A549 (cell line): ENCODE results near the gene PPCDC. TPM values are rescaled to one million over a fixed set of nuclear protein-coding genes. Genes with fewer than 3 reads are reported as not detected.

Source experiments
- ATAC-seq, 2 experiments: fragments of 200-7000 bp in 1 of 2; fragments of >200 bp in 1 of 2; cut with Nextera tagmentation in 1 of 2; cut with Tn5 transposase in 1 of 2; 3 replicates each; pipeline versions ENCODE4 v1.8.0 to v1.9.1; 2018 to 2020; ENCODE audit warnings: mild to moderate bottlenecking in 1 of 2, moderate library complexity in 1 of 2
- CTCF ChIA-PET: fragments of 300-600 bp; sonication (Branson Sonifier 250); formaldehyde crosslinking; extraction: SDS; loops from one replicate; lab custom pipeline; 2021; ENCODE audit warnings: antibody characterized with exemption, inconsistent platforms; lab: Yijun Ruan, JAX
- POLR2A ChIA-PET: fragments of 350-600 bp; formaldehyde crosslinking; extraction: SDS; loops from one replicate; lab custom pipeline; 2021; ENCODE audit warnings: antibody characterized with exemption, inconsistent platforms; lab: Yijun Ruan, JAX
- DNase-seq, 2 experiments: peaks; one replicate each; pipeline versions ENCODE4 v3.0.0 to v3.0.0-alpha.2; 2011 to 2016; ENCODE audit warnings: low read depth in 1 of 2, low spot score in 1 of 2
- FAIRE-seq: peaks from 2 replicates; lab custom pipeline; 2011; peaks lifted over from hg19 to GRCh38; lab: Jason Lieb, UNC
- H3K27ac ChIP-seq, 2 experiments: fragments of >200 bp; sonication (Bioruptor Twin); formaldehyde crosslinking; 3 replicates each; pipeline ENCODE4 v1.5.1; 2016 to 2017
- H3K4me1 ChIP-seq: fragments of >200 bp; sonication (Bioruptor Twin); formaldehyde crosslinking; 3 replicates; pipeline ENCODE4 v1.6.1; 2016
- H3K4me2 ChIP-seq: fragments of >200 bp; sonication (Bioruptor Twin); formaldehyde crosslinking; 3 replicates; pipeline ENCODE4 v1.6.1; 2016
- H3K4me3 ChIP-seq: fragments of >200 bp; sonication (Bioruptor Twin); formaldehyde crosslinking; 3 replicates; pipeline ENCODE4 v1.5.1; 2016
- H3K9me3 ChIP-seq: fragments of >200 bp; sonication (Bioruptor Twin); formaldehyde crosslinking; 3 replicates; pipeline ENCODE4 v1.6.1; 2016
- BHLHE40 ChIP-seq: IDR thresholded peaks from 2 replicates; pipeline ENCODE4 v1.6.1; 2012; ENCODE audit warnings: low read depth, low read length, inconsistent platforms
- CBX2 ChIP-seq: fragments of 200-600 bp; sonication (generic); IDR thresholded peaks from 2 replicates; pipeline ENCODE4 v1.6.1; 2016; ENCODE audit warnings: low read depth, mild to moderate bottlenecking, borderline replicate concordance
- CHD2 ChIP-seq: fragments of 150-350 bp; IDR thresholded peaks from 2 replicates; pipeline ENCODE4 v1.6.1; 2014; ENCODE audit warnings: low read length; ENCODE audit not compliant: partially characterized antibody
- CTCF ChIP-seq: fragments of >200 bp; sonication (Bioruptor Twin); formaldehyde crosslinking; IDR thresholded peaks from 3 replicates; pipeline ENCODE4 v1.5.1; 2016
- E2F6 ChIP-seq: IDR thresholded peaks from 2 replicates; pipeline ENCODE4 v1.6.1; 2012; ENCODE audit warnings: low read depth, borderline replicate concordance
- EP300 ChIP-seq, 2 experiments: fragments of >200 bp; sonication (Bioruptor Twin); formaldehyde crosslinking; IDR thresholded peaks; 2 replicates in 1 of 2; 3 replicates in 1 of 2; pipeline ENCODE4 v1.6.1; 2016 to 2017
- FOSL2 ChIP-seq, 2 experiments: fragments of 450-650 bp in 1 of 2; fragments of >200 bp in 1 of 2; sonication (Bioruptor Twin) in 1 of 2; formaldehyde crosslinking; IDR thresholded peaks; 2 replicates each; pipeline versions ENCODE4 v1.5.0 to v1.6.1; 2016 to 2020; ENCODE audit warnings: mild to moderate bottlenecking in 1 of 2, moderate library complexity in 1 of 2
- HDAC2 ChIP-seq: fragments of 200-600 bp; sonication (generic); IDR thresholded peaks from 2 replicates; pipeline ENCODE4 v1.6.1; 2016
- HEYL ChIP-seq: fragments of 250-450 bp; sonication (Bioruptor Pico); IDR thresholded peaks from 2 replicates; pipeline ENCODE4 v1.8.0; 2021; ENCODE audit warnings: mild to moderate bottlenecking, moderate library complexity
- HOXA7 ChIP-seq: fragments of 250-450 bp; sonication (Bioruptor Pico); IDR thresholded peaks from 2 replicates; pipeline ENCODE4 v1.5.0; 2020; ENCODE audit warnings: mild to moderate bottlenecking, moderate library complexity
- HOXB13 ChIP-seq: fragments of 250-450 bp; sonication (Bioruptor Pico); IDR thresholded peaks from 2 replicates; pipeline ENCODE4 v1.5.0; 2020; ENCODE audit warnings: low read depth, mild to moderate bottlenecking, moderate library complexity
- JUNB ChIP-seq: fragments of >200 bp; sonication (Bioruptor Twin); formaldehyde crosslinking; IDR thresholded peaks from 2 replicates; pipeline ENCODE4 v1.6.1; 2016
- KDM1A ChIP-seq: fragments of 200-600 bp; sonication (generic); IDR thresholded peaks from 2 replicates; pipeline ENCODE4 v1.6.1; 2016; ENCODE audit warnings: low read depth, mild to moderate bottlenecking
- KDM5A ChIP-seq: fragments of 200-600 bp; sonication (generic); IDR thresholded peaks from 2 replicates; pipeline ENCODE4 v1.6.1; 2016; ENCODE audit warnings: antibody characterized with exemption, mild to moderate bottlenecking
- MAFK ChIP-seq: fragments of 450-650 bp; IDR thresholded peaks from 2 replicates; pipeline ENCODE4 v1.6.1; 2014; ENCODE audit not compliant: partially characterized antibody
- MYC ChIP-seq: IDR thresholded peaks from 2 replicates; pipeline ENCODE4 v1.6.1; 2012; ENCODE audit warnings: mild to moderate bottlenecking, inconsistent platforms, low read length, improper control_type of control experiment, borderline replicate concordance
- NR3C1 ChIP-seq: fragments of >200 bp; sonication (Bioruptor Twin); formaldehyde crosslinking; IDR thresholded peaks from 3 replicates; pipeline ENCODE4 v1.6.1; 2017
- PHF8 ChIP-seq: fragments of 200-600 bp; sonication (generic); IDR thresholded peaks from 2 replicates; pipeline ENCODE4 v1.6.1; 2016; ENCODE audit warnings: low read depth, mild to moderate bottlenecking, antibody characterized with exemption, moderate library complexity, borderline replicate concordance
- RARB ChIP-seq: fragments of 250-450 bp; sonication (Bioruptor Pico); IDR thresholded peaks from 2 replicates; pipeline ENCODE4 v1.8.0; 2021; ENCODE audit warnings: mild to moderate bottlenecking, moderate library complexity
- RFX5 ChIP-seq: fragments of 450-650 bp; IDR thresholded peaks from 2 replicates; pipeline ENCODE4 v1.7.1; 2014; ENCODE audit warnings: antibody characterized with exemption, mild to moderate bottlenecking, moderate library complexity
- RNF2 ChIP-seq: fragments of 200-600 bp; sonication (generic); IDR thresholded peaks from 2 replicates; pipeline ENCODE4 v1.6.1; 2016; ENCODE audit warnings: low read depth, mild to moderate bottlenecking, antibody characterized with exemption, moderate library complexity, borderline replicate concordance
- SMC3 ChIP-seq: fragments of >200 bp; sonication (Bioruptor Twin); formaldehyde crosslinking; IDR thresholded peaks from 3 replicates; pipeline ENCODE4 v1.6.1; 2018; ENCODE audit warnings: inconsistent platforms
- TFCP2L1 ChIP-seq: fragments of 250-450 bp; sonication (Bioruptor Pico); IDR thresholded peaks from 2 replicates; pipeline ENCODE4 v1.5.0; 2021; ENCODE audit warnings: mild to moderate bottlenecking
- ZNF302 ChIP-seq: fragments of 250-450 bp; sonication (Bioruptor Pico); IDR thresholded peaks from 2 replicates; pipeline ENCODE4 v1.9.0; 2021; ENCODE audit warnings: inconsistent platforms, mild to moderate bottlenecking, moderate library complexity
- ZSCAN20 ChIP-seq: fragments of 250-450 bp; sonication (Bioruptor Pico); IDR thresholded peaks from 2 replicates; pipeline ENCODE4 v1.8.0; 2022; ENCODE audit warnings: mild to moderate bottlenecking, moderate library complexity
- WGBS: methylation state at CpG from one replicate; pipeline ENCODE4 v1.1.6; 2017; ENCODE audit errors: missing lambda C conversion rate; 5-methylcytosine and 5-hydroxymethylcytosine counted together
- polyA plus RNA-seq, 4 experiments: library from polyadenylated mRNA; depleted of rRNA in 3 of 4; stranded (reverse); fragments of >200 nt; fragmentation: RNase III in 1 of 4; extraction: RNeasy Plus Mini Kit Qiagen cat#74134 plus additional on column Dnase treatment in 1 of 4; gene quantifications; 2 replicates in 3 of 4; 3 replicates in 1 of 4; pipeline ENCODE4 v1.2.3, GENCODE V29; 2011 to 2017
- TF ChIP-seq, protein P1 (sequence below): fragments of 200-600 bp; sonication (generic); IDR thresholded peaks from 2 replicates; pipeline ENCODE4 v1.6.1; 2016; ENCODE audit warnings: antibody characterized with exemption, mild to moderate bottlenecking, moderate library complexity
- TF ChIP-seq, protein P2 (sequence below): IDR thresholded peaks from 2 replicates; pipeline ENCODE4 v1.6.1; 2012
- TF ChIP-seq, protein P3 (sequence below): fragments of >200 bp; sonication (Bioruptor Twin); formaldehyde crosslinking; IDR thresholded peaks from 3 replicates; pipeline ENCODE4 v1.6.1; 2016
- TF ChIP-seq, protein P4 (sequence below): fragments of 250-450 bp; sonication (Bioruptor Pico); IDR thresholded peaks from 2 replicates; pipeline ENCODE4 v1.5.0; 2020; ENCODE audit warnings: low read depth, mild to moderate bottlenecking, moderate library complexity

The PPCDC gene
- polyA plus RNA-seq, 2 of the 4 experiments (the other 2 are of a cell fraction), result 18.2 to 18.5 TPM

GRCh38 chr15:75044258-75044878 is 21.0 kb downstream of the PPCDC start:
- WGBS, result 95% methylated on average over 14 of the region's 14 CpGs
- no peak for ATAC-seq
- TF ChIP-seq KDM1A (no peak), EP300 (IDR thresholded peaks at IDR 0.05) (no peak), TFCP2L1 (CRISPR knock-in tag) (no peak), MYC (no peak), CBX2 (no peak), MAFK (no peak), BHLHE40 (no peak), NR3C1 (no peak), HDAC2 (no peak), CTCF (no peak), ZNF302 (no peak), CHD2 (no peak), JUNB (no peak), E2F6 (no peak), HOXB13 (CRISPR knock-in tag) (no peak), RNF2 (no peak), KDM5A (no peak), RFX5 (no peak)
- TF ChIP-seq, protein P1, sequence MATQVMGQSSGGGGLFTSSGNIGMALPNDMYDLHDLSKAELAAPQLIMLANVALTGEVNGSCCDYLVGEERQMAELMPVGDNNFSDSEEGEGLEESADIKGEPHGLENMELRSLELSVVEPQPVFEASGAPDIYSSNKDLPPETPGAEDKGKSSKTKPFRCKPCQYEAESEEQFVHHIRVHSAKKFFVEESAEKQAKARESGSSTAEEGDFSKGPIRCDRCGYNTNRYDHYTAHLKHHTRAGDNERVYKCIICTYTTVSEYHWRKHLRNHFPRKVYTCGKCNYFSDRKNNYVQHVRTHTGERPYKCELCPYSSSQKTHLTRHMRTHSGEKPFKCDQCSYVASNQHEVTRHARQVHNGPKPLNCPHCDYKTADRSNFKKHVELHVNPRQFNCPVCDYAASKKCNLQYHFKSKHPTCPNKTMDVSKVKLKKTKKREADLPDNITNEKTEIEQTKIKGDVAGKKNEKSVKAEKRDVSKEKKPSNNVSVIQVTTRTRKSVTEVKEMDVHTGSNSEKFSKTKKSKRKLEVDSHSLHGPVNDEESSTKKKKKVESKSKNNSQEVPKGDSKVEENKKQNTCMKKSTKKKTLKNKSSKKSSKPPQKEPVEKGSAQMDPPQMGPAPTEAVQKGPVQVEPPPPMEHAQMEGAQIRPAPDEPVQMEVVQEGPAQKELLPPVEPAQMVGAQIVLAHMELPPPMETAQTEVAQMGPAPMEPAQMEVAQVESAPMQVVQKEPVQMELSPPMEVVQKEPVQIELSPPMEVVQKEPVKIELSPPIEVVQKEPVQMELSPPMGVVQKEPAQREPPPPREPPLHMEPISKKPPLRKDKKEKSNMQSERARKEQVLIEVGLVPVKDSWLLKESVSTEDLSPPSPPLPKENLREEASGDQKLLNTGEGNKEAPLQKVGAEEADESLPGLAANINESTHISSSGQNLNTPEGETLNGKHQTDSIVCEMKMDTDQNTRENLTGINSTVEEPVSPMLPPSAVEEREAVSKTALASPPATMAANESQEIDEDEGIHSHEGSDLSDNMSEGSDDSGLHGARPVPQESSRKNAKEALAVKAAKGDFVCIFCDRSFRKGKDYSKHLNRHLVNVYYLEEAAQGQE, result no peak
- TF ChIP-seq, protein P2, sequence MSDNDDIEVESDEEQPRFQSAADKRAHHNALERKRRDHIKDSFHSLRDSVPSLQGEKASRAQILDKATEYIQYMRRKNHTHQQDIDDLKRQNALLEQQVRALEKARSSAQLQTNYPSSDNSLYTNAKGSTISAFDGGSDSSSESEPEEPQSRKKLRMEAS, result no peak
- TF ChIP-seq, all 56 proteins: peak for 0
- no peak overlapping the region for H3K27ac ChIP-seq
- H3K9me3 ChIP-seq, result no peaks in the 10 kb centered on the region
- H3K4me2 ChIP-seq, result no peak overlapping the region
- DNase-seq (no peak), FAIRE-seq (no peak)
- H3K4me1 ChIP-seq, result peaks cover 31% of the 10 kb centered on the region
- no peak overlapping the region for H3K4me3 ChIP-seq
- CTCF ChIA-PET, result interaction anchor here (0.8 to 3.9 kb wide), 7 partner anchors 10 to 263 kb away, joined by 3 to 25 read pairs (median 4); no protein-coding TSS in a partner anchor
- POLR2A ChIA-PET, result interaction anchor here (1.1 to 1.3 kb wide), 2 partner anchors 157 to 160 kb away, joined by 5 read pairs; partner anchors contain the start of gene C15orf39

DNA sequence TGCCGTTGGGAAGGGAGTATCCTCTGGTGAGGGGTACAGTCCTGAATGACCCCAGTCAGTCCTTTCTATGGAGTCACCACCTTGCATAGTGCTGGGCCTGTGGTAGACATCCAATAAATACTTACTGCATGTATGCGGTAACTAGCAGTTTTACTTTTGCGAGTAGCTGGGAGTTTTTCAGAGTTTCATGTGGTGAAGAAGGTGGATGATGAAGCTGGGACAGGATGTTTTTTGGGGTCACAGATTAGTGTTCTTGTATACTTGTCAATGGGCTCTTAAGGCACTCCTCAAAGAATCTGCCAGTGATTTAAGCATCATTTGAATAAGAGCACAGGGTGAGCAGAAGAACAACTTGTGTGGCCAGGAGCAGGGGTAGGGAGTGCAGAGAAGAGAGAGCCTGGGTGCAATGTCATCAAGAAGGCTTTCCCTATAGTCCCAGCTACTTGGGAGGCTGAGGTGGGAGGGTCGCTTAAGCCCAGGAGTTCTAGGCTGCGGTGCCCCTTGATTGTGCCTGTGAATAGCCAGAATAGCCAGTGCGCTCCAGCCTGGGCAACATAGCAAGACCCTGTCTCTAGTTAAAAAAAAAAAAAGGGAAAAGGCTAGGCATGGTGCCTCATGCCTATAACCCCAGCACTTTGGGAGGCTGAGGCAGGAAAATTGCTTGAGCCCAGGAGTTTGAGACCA is 22.1 kb downstream of the PPCDC start:
- WGBS, result 88% methylated on average over 6 of the region's 6 CpGs
- H3K27ac ChIP-seq, result no peak overlapping the region; a peak in 1 of 6 replicates
- no peaks in the 10 kb centered on the region for H3K9me3 ChIP-seq
- H3K4me1 ChIP-seq, result peaks cover 31% of the 10 kb centered on the region
- H3K4me2 ChIP-seq, result no peak overlapping the region
- ChIA-PET CTCF (interaction anchor here (1.6 to 2.8 kb wide), 2 partner anchors 11 to 262 kb away, joined by 4 to 24 read pairs; no protein-coding TSS in a partner anchor), POLR2A (no interaction called here)
- ATAC-seq, result no peak
- FAIRE-seq, result no peak
- no peak overlapping the region for H3K4me3 ChIP-seq
- DNase-seq, result no peak
- TF ChIP-seq PHF8, result no peak
- no peak for TF ChIP-seq HEYL
- TF ChIP-seq, protein P3, sequence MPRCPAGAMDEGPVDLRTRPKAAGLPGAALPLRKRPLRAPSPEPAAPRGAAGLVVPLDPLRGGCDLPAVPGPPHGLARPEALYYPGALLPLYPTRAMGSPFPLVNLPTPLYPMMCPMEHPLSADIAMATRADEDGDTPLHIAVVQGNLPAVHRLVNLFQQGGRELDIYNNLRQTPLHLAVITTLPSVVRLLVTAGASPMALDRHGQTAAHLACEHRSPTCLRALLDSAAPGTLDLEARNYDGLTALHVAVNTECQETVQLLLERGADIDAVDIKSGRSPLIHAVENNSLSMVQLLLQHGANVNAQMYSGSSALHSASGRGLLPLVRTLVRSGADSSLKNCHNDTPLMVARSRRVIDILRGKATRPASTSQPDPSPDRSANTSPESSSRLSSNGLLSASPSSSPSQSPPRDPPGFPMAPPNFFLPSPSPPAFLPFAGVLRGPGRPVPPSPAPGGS, result no peak
- TF ChIP-seq HOXA7 (CRISPR knock-in tag), result no peak
- no peak for TF ChIP-seq CHD2
- TF ChIP-seq, protein P4, sequence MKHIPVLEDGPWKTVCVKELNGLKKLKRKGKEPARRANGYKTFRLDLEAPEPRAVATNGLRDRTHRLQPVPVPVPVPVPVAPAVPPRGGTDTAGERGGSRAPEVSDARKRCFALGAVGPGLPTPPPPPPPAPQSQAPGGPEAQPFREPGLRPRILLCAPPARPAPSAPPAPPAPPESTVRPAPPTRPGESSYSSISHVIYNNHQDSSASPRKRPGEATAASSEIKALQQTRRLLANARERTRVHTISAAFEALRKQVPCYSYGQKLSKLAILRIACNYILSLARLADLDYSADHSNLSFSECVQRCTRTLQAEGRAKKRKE, result no peak
- TF ChIP-seq SMC3, result no peak
- TF ChIP-seq FOSL2 (IDR thresholded peaks at IDR 0.05), result no peak
- no peak for TF ChIP-seq FOSL2 (CRISPR knock-in tag; IDR thresholded peaks at IDR 0.05)
- no peak for TF ChIP-seq KDM5A
- no peak for TF ChIP-seq RNF2
- TF ChIP-seq RARB (CRISPR knock-in tag), result no peak
- TF ChIP-seq TFCP2L1 (CRISPR knock-in tag), result no peak
- no peak for TF ChIP-seq ZSCAN20
